PC-3 (cell line): ENCODE data around the gene ZSCAN18.

Experiments
- CTCF ChIP-seq: fragments of 300-600 bp; sonication (generic); conservative IDR thresholded peaks from 2 replicates; pipeline ENCODE4 v1.5.1; 2017; ENCODE audit warnings: antibody characterized with exemption, low read depth, mild to moderate bottlenecking, low read length
- EZH2 ChIP-seq: fragments of 300-600 bp; sonication (generic); IDR thresholded peaks from one replicate; pipeline ENCODE4 v1.6.1; 2017; ENCODE audit warnings: antibody characterized with exemption, mild to moderate bottlenecking, low read length; ENCODE audit not compliant: unreplicated experiment

- TF ChIP-seq CTCF (no peak), EZH2 (no peak)
Measured at GRCh38 chr19:58089846-58090245, 8.2 kb downstream of the ZSCAN18 start.
